CD4-positive, alpha-beta T cell treated with Interleukin-17A for 4 hours (primary cell): ENCODE results near the gene PDCL3.
A peak's percentile ranks its signal among the peaks of the same experiment; 100 is the strongest.

Experiments
- DNase-seq: peaks from one replicate; pipeline ENCODE4 v3.0.0-alpha.2; 2020; ENCODE audit warnings: mixed read lengths

The PDCL3 gene

GRCh38 chr2:100563407-100564247, 834 bp downstream of the PDCL3 start:
- no peak for DNase-seq

GRCh38 chr2:100568989-100569388, 6.2 kb downstream of the PDCL3 start:
- DNase-seq, result no peak

GRCh38 chr2:100571668-100572067, 8.9 kb downstream of the PDCL3 start:
- DNase-seq, result no peak

GRCh38 chr2:100577777-100578176, 15.0 kb downstream of the PDCL3 start:
- DNase-seq, result no peak

GRCh38 chr2:100580367-100581276, 17.8 kb downstream of the PDCL3 start:
- peak; percentile 57 for DNase-seq

- DNase-seq, result no peak
These were observed 18.5 kb downstream of the PDCL3 start for GRCh38 chr2:100581277-100581612.

- DNase-seq, result no peak
These were observed 22.0 kb downstream of the PDCL3 start for GRCh38 chr2:100584816-100585215.

- DNase-seq, result peak; percentile 29
These were observed 25.4 kb downstream of the PDCL3 start for GRCh38 chr2:100588071-100588786.

- no peak for DNase-seq
These were observed 26.7 kb downstream of the PDCL3 start for GRCh38 chr2:100589527-100589926.

GRCh38 chr2:100592226-100592625, 29.4 kb downstream of the PDCL3 start:
- no peak for DNase-seq

GRCh38 chr2:100596465-100596864, 33.7 kb downstream of the PDCL3 start:
- DNase-seq, result no peak

- DNase-seq, result no peak
These were observed 36.8 kb downstream of the PDCL3 start for GRCh38 chr2:100599566-100599965.

- no peak for DNase-seq
These were observed 38.9 kb downstream of the PDCL3 start for GRCh38 chr2:100601661-100602060.

- no peak for DNase-seq
These were observed 40.6 kb downstream of the PDCL3 start for GRCh38 chr2:100603414-100603813.

- DNase-seq, result no peak
These were observed 41.3 kb downstream of the PDCL3 start for GRCh38 chr2:100603948-100604633.

GRCh38 chr2:100606332-100606725, 43.5 kb downstream of the PDCL3 start:
- DNase-seq, result no peak

- peak; percentile 49 for DNase-seq
These were observed 44.0 kb downstream of the PDCL3 start for GRCh38 chr2:100606726-100607343.

GRCh38 chr2:100610381-100610831, 47.6 kb downstream of the PDCL3 start:
- peak; percentile 87 for DNase-seq

- DNase-seq, result no peak
These were observed 48.6 kb downstream of the PDCL3 start for GRCh38 chr2:100611079-100612029.

GRCh38 chr2:100612388-100613000, 49.7 kb downstream of the PDCL3 start:
- no peak for DNase-seq
